Measurements from ENCODE around the gene NKX1-2.

NKX1-2 gene

GRCh38 chr10:124465003-124465776 is 15.4 kb upstream of the NKX1-2 start:
- Mint-ChIP-seq H3K4me1 (peaks cover 21% of the 10 kb centered on the region), H3K9me3 (no peaks in the 10 kb centered on the region), H3K27ac (peak overlapping the region; percentile 60), H3K4me3 (peak overlapping the region; percentile 1), H3K36me3 (no peaks in the 10 kb centered on the region)
- ATAC-seq (no peak), DNase-seq (ENCODE audit: low spot score in 2 of 2) (no peak)

- Mint-ChIP-seq H3K4me3 (peak overlapping the region; percentile 1), H3K4me1 (peaks cover 21% of the 10 kb centered on the region), H3K27ac (peak overlapping the region; percentile 60), H3K9me3 (no peaks in the 10 kb centered on the region), H3K36me3 (no peaks in the 10 kb centered on the region)
- DNase-seq (ENCODE audit: low spot score in 2 of 2) (no peak), ATAC-seq (no peak)
These were observed 14.5 kb upstream of the NKX1-2 start for GRCh38 chr10:124464028-124464965.

GRCh38 chr10:124462348-124462695 is 12.5 kb upstream of the NKX1-2 start:
- Mint-ChIP-seq H3K9me3 (no peaks in the 10 kb centered on the region), H3K4me3 (peak overlapping the region; percentile 73), H3K27ac (peak overlapping the region; percentile 93), H3K36me3 (no peaks in the 10 kb centered on the region), H3K4me1 (peaks cover 21% of the 10 kb centered on the region)
- ATAC-seq (no peak), DNase-seq (ENCODE audit: low spot score in 2 of 2) (no peak)

- peak within 1 kb of the TSS; percentile 73 for H3K4me3 Mint-ChIP-seq
- peak; percentile 99 for ATAC-seq
- H3K9me3 Mint-ChIP-seq = no peaks in the 10 kb centered on the region
- peak; percentile 82 to 92 for DNase-seq (ENCODE audit: low spot score in 2 of 2)
- H3K4me1 Mint-ChIP-seq = peaks cover 21% of the 10 kb centered on the region
- peak within 1 kb of the TSS; percentile 93 for H3K27ac Mint-ChIP-seq
- H3K36me3 Mint-ChIP-seq = no peaks in the 10 kb centered on the region
These were observed 12.0 kb upstream of the NKX1-2 start, which contains the start of gene LHPP for GRCh38 chr10:124461642-124462347. Gene LHPP, plus strand, starts transcription at chr10:124461823. Its CDS starts 40 bp downstream, at chr10:124461863.

GRCh38 chr10:124460144-124460543 is 10.3 kb upstream of the NKX1-2 start:
- no peak for ATAC-seq

GRCh38 chr10:124459395-124459794 is 9.6 kb upstream of the NKX1-2 start:
- H3K27ac Mint-ChIP-seq = no peak overlapping the region
- H3K9me3 Mint-ChIP-seq = no peaks in the 10 kb centered on the region
- ATAC-seq = no peak
- no peak for DNase-seq (ENCODE audit: low spot score in 2 of 2)
- peaks cover 9% of the 10 kb centered on the region for H3K4me1 Mint-ChIP-seq
- H3K36me3 Mint-ChIP-seq = no peaks in the 10 kb centered on the region
- H3K4me3 Mint-ChIP-seq = no peak overlapping the region

More at GRCh38 chr10:124460144-124460543, 10.3 kb upstream of the NKX1-2 start:
- H3K9me3 Mint-ChIP-seq = no peaks in the 10 kb centered on the region
- no peak for DNase-seq (ENCODE audit: low spot score in 2 of 2)
- H3K36me3 Mint-ChIP-seq = no peaks in the 10 kb centered on the region
- H3K27ac Mint-ChIP-seq = no peak overlapping the region
- H3K4me1 Mint-ChIP-seq = peaks cover 17% of the 10 kb centered on the region
- H3K4me3 Mint-ChIP-seq = no peak overlapping the region

GRCh38 chr10:124458889-124459288 is 9.1 kb upstream of the NKX1-2 start:
- no peak for ATAC-seq
- no peak overlapping the region for H3K4me3 Mint-ChIP-seq
- H3K9me3 Mint-ChIP-seq = no peaks in the 10 kb centered on the region
- no peak overlapping the region for H3K27ac Mint-ChIP-seq
- DNase-seq (ENCODE audit: low spot score in 2 of 2) = no peak
- no peaks in the 10 kb centered on the region for H3K36me3 Mint-ChIP-seq
- H3K4me1 Mint-ChIP-seq = peaks cover 7% of the 10 kb centered on the region

- no peak for DNase-seq (ENCODE audit: low spot score in 2 of 2)
These were observed 8.6 kb upstream of the NKX1-2 start for GRCh38 chr10:124458473-124458872.

GRCh38 chr10:124455441-124455840 is 5.6 kb upstream of the NKX1-2 start:
- no peak for DNase-seq (ENCODE audit: low spot score in 2 of 2)
- Mint-ChIP-seq H3K27ac (no peak overlapping the region), H3K36me3 (no peaks in the 10 kb centered on the region), H3K9me3 (no peaks in the 10 kb centered on the region), H3K4me1 (no peaks in the 10 kb centered on the region), H3K4me3 (no peak overlapping the region)
- no peak for ATAC-seq

More at GRCh38 chr10:124458473-124458872, 8.6 kb upstream of the NKX1-2 start:
- Mint-ChIP-seq H3K4me1 (peaks cover 7% of the 10 kb centered on the region), H3K27ac (no peak overlapping the region), H3K9me3 (no peaks in the 10 kb centered on the region), H3K36me3 (no peaks in the 10 kb centered on the region), H3K4me3 (no peak overlapping the region)
- no peak for ATAC-seq

GRCh38 chr10:124453960-124454610 is 4.2 kb upstream of the NKX1-2 start:
- H3K36me3 Mint-ChIP-seq = no peaks in the 10 kb centered on the region
- ATAC-seq = no peak

GRCh38 chr10:124451276-124451675 is 1.4 kb upstream of the NKX1-2 start:
- Mint-ChIP-seq H3K27ac (no peak overlapping the region), H3K9me3 (no peaks in the 10 kb centered on the region), H3K36me3 (no peaks in the 10 kb centered on the region), H3K4me1 (peaks cover 11% of the 10 kb centered on the region), H3K4me3 (peak overlapping the region; percentile 41)
- DNase-seq (ENCODE audit: low spot score in 2 of 2) = no peak
- no peak for ATAC-seq

More at GRCh38 chr10:124453960-124454610, 4.2 kb upstream of the NKX1-2 start:
- no peaks in the 10 kb centered on the region for H3K9me3 Mint-ChIP-seq
- DNase-seq (ENCODE audit: low spot score in 2 of 2) = no peak
- H3K4me3 Mint-ChIP-seq = no peak overlapping the region
- H3K27ac Mint-ChIP-seq = no peak overlapping the region
- H3K4me1 Mint-ChIP-seq = peaks cover 4% of the 10 kb centered on the region

- DNase-seq (ENCODE audit: low spot score in 2 of 2) = no peak
- Mint-ChIP-seq H3K36me3 (no peaks in the 10 kb centered on the region), H3K4me3 (peak overlapping the region; percentile 41), H3K27ac (no peak overlapping the region), H3K9me3 (no peaks in the 10 kb centered on the region), H3K4me1 (peaks cover 11% of the 10 kb centered on the region)
- no peak for ATAC-seq
These were observed 885 bp upstream of the NKX1-2 start for GRCh38 chr10:124450783-124451057.

- no peak overlapping the region for H3K27ac Mint-ChIP-seq
- DNase-seq (ENCODE audit: low spot score in 2 of 2) (no peak), ATAC-seq (peak; percentile 39)
- H3K9me3 Mint-ChIP-seq = no peaks in the 10 kb centered on the region
- H3K4me1 Mint-ChIP-seq = peaks cover 11% of the 10 kb centered on the region
- H3K4me3 Mint-ChIP-seq = peak overlapping the region; percentile 41
- H3K36me3 Mint-ChIP-seq = no peaks in the 10 kb centered on the region
These were observed 444 bp downstream of the NKX1-2 start for GRCh38 chr10:124449170-124450011.

GRCh38 chr10:124448696-124449169 is 1.1 kb downstream of the NKX1-2 start:
- no peak for ATAC-seq
- no peak overlapping the region for H3K27ac Mint-ChIP-seq
- peak overlapping the region; percentile 41 for H3K4me3 Mint-ChIP-seq

More at GRCh38 chr10:124448696-124449169, 1.1 kb downstream of the NKX1-2 start:
- Mint-ChIP-seq H3K4me1 (peaks cover 11% of the 10 kb centered on the region), H3K36me3 (no peaks in the 10 kb centered on the region), H3K9me3 (no peaks in the 10 kb centered on the region)
- DNase-seq (ENCODE audit: low spot score in 2 of 2) = no peak
